ENCODE measurements around the gene SRGAP2C.
"Not testable (repeated sequence)": the region's sequence is repeated elsewhere in the genome, so short reads cannot be mapped to it uniquely, and the experiment has no call there.

SRGAP2C gene

GRCh38 chr1:121230636-121231035, 45.9 kb downstream of the SRGAP2C start:
- not testable (repeated sequence) for DNase-seq

- DNase-seq = not testable (repeated sequence)
Measured at GRCh38 chr1:121232445-121233125, 47.8 kb downstream of the SRGAP2C start.

GRCh38 chr1:121234090-121234759, 49.5 kb downstream of the SRGAP2C start:
- DNase-seq = not testable (repeated sequence)

GRCh38 chr1:121238384-121238783, 53.6 kb downstream of the SRGAP2C start:
- DNase-seq = not testable (repeated sequence)

- not testable (repeated sequence) for DNase-seq
Measured at GRCh38 chr1:121243913-121244312, 59.1 kb downstream of the SRGAP2C start.

GRCh38 chr1:121246399-121246798, 61.6 kb downstream of the SRGAP2C start:
- not testable (repeated sequence) for DNase-seq

- DNase-seq = not testable (repeated sequence)
Measured at GRCh38 chr1:121252656-121253055, 67.9 kb downstream of the SRGAP2C start.

GRCh38 chr1:121254618-121255017, 69.8 kb downstream of the SRGAP2C start:
- not testable (repeated sequence) for DNase-seq

GRCh38 chr1:121257632-121258031, 72.9 kb downstream of the SRGAP2C start:
- not testable (repeated sequence) for DNase-seq

GRCh38 chr1:121258134-121258533, 73.4 kb downstream of the SRGAP2C start:
- not testable (repeated sequence) for DNase-seq

GRCh38 chr1:121260205-121260604, 75.4 kb downstream of the SRGAP2C start:
- not testable (repeated sequence) for DNase-seq

GRCh38 chr1:121262163-121262562, 77.4 kb downstream of the SRGAP2C start:
- DNase-seq = not testable (repeated sequence)

GRCh38 chr1:121263789-121264244, 79.0 kb downstream of the SRGAP2C start:
- not testable (repeated sequence) for DNase-seq

GRCh38 chr1:121267072-121267471, 82.3 kb downstream of the SRGAP2C start:
- DNase-seq = not testable (repeated sequence)

GRCh38 chr1:121269309-121269708, 84.5 kb downstream of the SRGAP2C start:
- not testable (repeated sequence) for DNase-seq

GRCh38 chr1:121269973-121270372, 85.2 kb downstream of the SRGAP2C start:
- DNase-seq = not testable (repeated sequence)

GRCh38 chr1:121271143-121271715, 86.5 kb downstream of the SRGAP2C start:
- DNase-seq = not testable (repeated sequence)

- not testable (repeated sequence) for DNase-seq
Measured at GRCh38 chr1:121275435-121275834, 90.7 kb downstream of the SRGAP2C start.

GRCh38 chr1:121278202-121278601, 93.4 kb downstream of the SRGAP2C start:
- not testable (repeated sequence) for DNase-seq

GRCh38 chr1:121278777-121279547, 94.2 kb downstream of the SRGAP2C start:
- DNase-seq = not testable (repeated sequence)

- DNase-seq = not testable (repeated sequence)
Measured at GRCh38 chr1:121279548-121279898, 94.7 kb downstream of the SRGAP2C start.

GRCh38 chr1:121280699-121281317, 96.0 kb downstream of the SRGAP2C start:
- DNase-seq = not testable (repeated sequence)

Measured in NCI-H2107 (cell line).